SW 1271 (cell line): ENCODE data around the gene DPH3.
"Not testable (repeated sequence)": the region's sequence is repeated elsewhere in the genome, so short reads cannot be mapped to it uniquely, and the experiment has no call there.

ENCODE experiments used
- DNase-seq, 2 experiments: peaks; one replicate each; lab custom pipeline; 2025; lab: John Stamatoyannopoulos, UW

The DPH3 gene

GRCh38 chr3:16264708-16265454 lies at the start of gene DPH3, which contains the start of gene OXNAD1:
DPH3 (minus strand) TSS chr3:16264943; CDS start chr3:16264876, 67 bp downstream.
OXNAD1 (plus strand) TSS chr3:16265212; CDS start chr3:16270953, 5,741 bp downstream.
- peak; percentile 97 to 99 for DNase-seq

- DNase-seq = no peak
Observed at GRCh38 chr3:16313886-16314645, 49.3 kb upstream of the DPH3 start.

- no peak for DNase-seq
Observed at GRCh38 chr3:16311960-16312451, 47.3 kb upstream of the DPH3 start.

- DNase-seq = not testable (repeated sequence)
Observed at GRCh38 chr3:16310486-16310885, 45.7 kb upstream of the DPH3 start.

DNA sequence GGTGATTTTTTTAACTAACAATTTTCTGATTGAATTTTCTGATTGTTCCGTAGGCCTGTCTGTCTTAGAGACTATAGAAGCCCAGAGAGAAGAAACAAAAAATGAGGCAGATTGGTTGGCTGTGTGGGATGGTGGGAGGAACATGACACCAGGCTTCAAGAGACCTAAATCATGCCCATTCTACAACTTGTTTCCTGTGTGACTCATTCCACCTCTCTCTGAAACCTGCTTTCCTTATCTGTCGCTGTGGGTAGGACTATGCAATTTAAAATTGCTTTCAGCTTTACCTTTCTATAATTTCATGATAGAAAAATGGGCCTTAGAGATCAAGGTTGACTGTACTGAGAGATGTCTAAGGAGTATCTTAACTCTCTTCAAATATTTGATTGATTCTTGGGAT lies 44.8 kb upstream of the DPH3 start:
- peak in 1 of 2 experiments; percentile 78 for DNase-seq

- no peak for DNase-seq
Observed at GRCh38 chr3:16308727-16309126, 44.0 kb upstream of the DPH3 start.

GRCh38 chr3:16307832-16308531 lies 43.2 kb upstream of the DPH3 start:
- DNase-seq = no peak

DNA sequence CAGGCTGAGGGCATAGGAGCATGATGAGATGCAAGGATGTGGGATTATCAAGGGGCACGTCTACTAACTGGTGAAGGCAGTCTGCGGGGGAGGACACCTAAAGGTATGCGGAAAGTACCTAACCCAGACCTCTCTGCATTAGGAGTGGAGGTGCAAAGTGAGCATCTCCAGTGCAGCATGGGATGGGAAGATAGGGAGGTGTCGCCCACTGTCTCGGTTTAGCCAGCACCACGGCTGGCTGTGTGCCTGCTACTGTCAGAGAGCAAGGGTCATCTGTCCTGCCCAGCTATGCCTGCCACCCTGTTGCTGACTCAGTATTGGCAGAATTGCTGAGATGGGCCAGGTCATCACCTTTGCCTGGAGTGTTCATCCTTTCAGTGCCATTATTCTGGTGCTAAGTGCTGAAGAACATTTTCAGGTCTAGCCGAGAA lies 40.4 kb upstream of the DPH3 start:
- DNase-seq = no peak

DNA sequence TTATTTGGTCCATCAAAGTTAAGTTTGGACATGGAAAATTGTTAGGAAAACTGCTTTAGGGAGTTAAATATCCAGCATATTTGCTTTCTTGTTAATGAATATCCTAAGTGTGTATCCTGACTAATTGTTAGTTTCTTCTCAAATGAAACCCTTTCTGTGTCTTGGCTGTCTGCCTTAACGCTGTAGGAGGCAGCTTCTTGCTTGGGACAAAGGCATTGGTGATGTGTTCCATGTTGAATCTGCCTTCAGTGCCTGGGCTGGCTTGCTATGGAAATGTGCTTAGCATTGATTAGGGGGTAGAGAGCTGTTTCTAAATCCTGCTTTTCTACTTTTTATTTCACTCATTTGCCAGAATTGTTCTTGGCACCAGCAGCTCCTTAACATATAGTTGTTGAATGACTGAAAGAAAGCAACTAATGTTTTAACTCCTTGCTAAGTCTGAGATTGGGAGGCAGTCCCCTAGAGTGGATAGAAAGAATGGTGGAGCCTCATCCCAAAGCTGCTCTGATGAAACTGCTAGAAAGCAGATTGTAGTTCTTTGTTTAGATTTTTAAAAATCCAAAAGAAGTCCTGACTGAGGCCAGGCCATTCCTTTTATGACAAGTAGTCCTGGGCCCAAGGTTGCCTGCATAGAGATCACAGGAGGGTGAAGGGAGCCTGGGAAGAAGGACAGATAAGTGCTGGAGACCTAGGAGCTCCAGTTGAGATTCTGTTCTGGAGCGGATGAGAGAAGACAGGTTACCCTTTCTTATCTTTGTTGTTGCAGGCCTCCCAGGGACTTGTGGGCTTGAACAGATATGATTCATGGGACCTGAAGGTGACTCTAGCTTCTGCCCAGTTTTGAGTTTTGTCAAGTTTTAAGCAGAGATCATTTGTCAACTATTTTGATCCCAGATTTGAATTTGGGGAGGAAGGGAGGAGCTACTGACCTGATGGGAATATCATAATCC lies 39.6 kb upstream of the DPH3 start:
- no peak for DNase-seq

- no peak for DNase-seq
Observed at GRCh38 chr3:16303037-16303575, 38.4 kb upstream of the DPH3 start.

GRCh38 chr3:16302082-16302631 lies 37.4 kb upstream of the DPH3 start:
- no peak for DNase-seq

- no peak for DNase-seq
Observed at GRCh38 chr3:16301507-16301906, 36.8 kb upstream of the DPH3 start.

GRCh38 chr3:16300881-16301359 lies 36.2 kb upstream of the DPH3 start:
- no peak for DNase-seq

DNA sequence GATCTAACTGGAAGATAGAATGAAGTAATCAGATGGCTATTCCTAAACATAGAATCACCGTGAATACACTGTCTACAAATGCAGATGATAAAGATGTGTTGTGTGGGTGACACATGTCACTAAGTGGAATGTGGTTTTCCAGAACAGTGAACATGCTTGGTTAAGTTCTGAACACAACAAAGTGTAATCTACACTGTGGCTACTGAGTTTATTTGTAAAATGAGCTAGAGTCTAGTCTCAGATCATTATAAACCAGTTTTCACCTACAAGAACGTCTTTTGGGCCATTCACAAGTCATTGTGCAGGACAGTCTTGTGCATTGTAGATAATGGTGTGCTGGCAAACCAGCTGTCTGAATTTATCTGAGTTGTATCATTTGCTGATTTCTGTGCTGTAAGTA lies 35.6 kb upstream of the DPH3 start:
- no peak for DNase-seq

GRCh38 chr3:16299746-16300145 lies 35.0 kb upstream of the DPH3 start:
- no peak for DNase-seq

GRCh38 chr3:16298891-16299290 lies 34.1 kb upstream of the DPH3 start:
- no peak for DNase-seq

GRCh38 chr3:16297997-16298885 lies 33.5 kb upstream of the DPH3 start:
- no peak for DNase-seq

GRCh38 chr3:16295298-16295890 lies 30.7 kb upstream of the DPH3 start:
- no peak for DNase-seq

DNA sequence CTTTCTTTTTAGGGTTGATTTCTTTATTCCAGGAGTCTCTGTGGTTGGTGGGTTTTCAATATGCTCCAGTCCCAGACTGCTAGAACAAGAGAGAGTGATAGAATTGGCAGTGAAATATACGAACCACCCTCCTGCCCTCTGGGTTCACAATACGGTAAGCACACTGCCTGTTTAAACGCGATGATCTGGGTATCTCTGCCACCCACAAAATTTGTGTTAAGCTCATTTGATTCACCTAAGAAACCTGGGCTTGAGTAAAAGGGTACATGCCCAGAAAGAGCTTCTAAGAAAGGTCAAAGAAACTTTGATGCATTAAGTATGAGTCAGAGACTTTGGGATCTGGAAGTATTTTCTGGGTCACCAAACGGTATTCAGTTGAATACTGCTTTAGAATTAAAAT lies 30.1 kb upstream of the DPH3 start:
- no peak for DNase-seq
